Liver (tissue), 9 donors: Measurements from ENCODE around the gene FAP. TPM values are rescaled to one million over a fixed set of nuclear protein-coding genes. Genes with fewer than 3 reads are reported as not detected.

ENCODE experiments used
- DNase-seq: peaks from one replicate; pipeline ENCODE4 v3.0.0-alpha.2; 2017; ENCODE audit warnings: low spot score
- H3K27ac ChIP-seq, 2 donors: one replicate each; pipeline ENCODE4 v1.7.0; 2013; ENCODE audit warnings: inconsistent platforms in 2 of 2, low read length in 2 of 2, control low read depth in 1 of 2, low read depth in 1 of 2, mild to moderate bottlenecking in 1 of 2
- H3K27me3 ChIP-seq, 4 donors: one replicate each; pipeline versions ENCODE4 v1.6.1 to v1.7.0; 2013; ENCODE audit warnings: low read length in 3 of 4, inconsistent platforms in 1 of 4, mild to moderate bottlenecking in 1 of 4, moderate library complexity in 1 of 4; ENCODE audit not compliant: control insufficient read depth in 4 of 4, insufficient read depth in 4 of 4
- H3K36me3 ChIP-seq, 4 donors: one replicate each; pipeline versions ENCODE4 v1.6.1 to v1.7.0; 2013; ENCODE audit warnings: low read length in 3 of 4, mild to moderate bottlenecking in 3 of 4, low read depth in 1 of 4, moderate library complexity in 1 of 4; ENCODE audit not compliant: control insufficient read depth in 4 of 4, insufficient read depth in 3 of 4
- H3K4me1 ChIP-seq, 4 donors: one replicate each; pipeline versions ENCODE4 v1.6.1 to v1.7.0; 2013; ENCODE audit warnings: low read length in 3 of 4, mild to moderate bottlenecking in 3 of 4, moderate library complexity in 1 of 4; ENCODE audit not compliant: control insufficient read depth in 4 of 4, insufficient read depth in 4 of 4
- H3K4me3 ChIP-seq, 3 donors: one replicate each; pipeline versions ENCODE4 v1.6.1 to v1.7.0; 2013; ENCODE audit warnings: low read length in 3 of 3, control low read depth in 1 of 3, low read depth in 1 of 3, mild to moderate bottlenecking in 1 of 3
- H3K9ac ChIP-seq, 2 donors: one replicate each; pipeline ENCODE4 v1.7.0; 2013; ENCODE audit warnings: low read length in 2 of 2, mild to moderate bottlenecking in 2 of 2, moderate library complexity in 2 of 2, control low read depth in 1 of 2, low read depth in 1 of 2
- H3K9me3 ChIP-seq, 4 donors: one replicate each; pipeline versions ENCODE4 v1.6.1 to v1.7.0; 2013; ENCODE audit warnings: low read length in 3 of 4; ENCODE audit not compliant: control insufficient read depth in 4 of 4
- EGR1 ChIP-seq, 2 donors: IDR thresholded peaks; 2 replicates each; pipeline ENCODE4 v1.6.1; 2016 to 2018; ENCODE audit warnings: antibody characterized with exemption in 2 of 2, low read depth in 2 of 2
- FOXA1 ChIP-seq: IDR thresholded peaks from 2 replicates; pipeline ENCODE4 v1.6.1; 2016; ENCODE audit warnings: antibody characterized with exemption
- FOXA2 ChIP-seq: IDR thresholded peaks from 2 replicates; pipeline ENCODE4 v1.6.1; 2016; ENCODE audit warnings: antibody characterized with exemption
- GABPA ChIP-seq, 2 donors: IDR thresholded peaks in 1 of 2; conservative IDR thresholded peaks in 1 of 2; 2 replicates each; pipeline ENCODE4 v1.6.1; 2016; ENCODE audit warnings: antibody characterized with exemption in 2 of 2, mild to moderate bottlenecking in 1 of 2, moderate library complexity in 1 of 2
- HNF4A ChIP-seq, 2 donors: conservative IDR thresholded peaks; 2 replicates each; pipeline ENCODE4 v1.6.1; 2016; ENCODE audit warnings: antibody characterized with exemption in 2 of 2, mild to moderate bottlenecking in 2 of 2
- HNF4G ChIP-seq: IDR thresholded peaks from 2 replicates; pipeline ENCODE4 v1.6.1; 2016; ENCODE audit warnings: antibody characterized with exemption
- JUND ChIP-seq, 2 donors: IDR thresholded peaks; 2 replicates each; pipeline ENCODE4 v1.6.1; 2016; ENCODE audit warnings: antibody characterized with exemption in 2 of 2
- NR2F2 ChIP-seq: IDR thresholded peaks from 2 replicates; pipeline ENCODE4 v1.6.1; 2016; ENCODE audit warnings: antibody characterized with exemption
- RAD21 ChIP-seq, 2 donors: IDR thresholded peaks; 2 replicates each; pipeline ENCODE4 v1.6.1; 2016; ENCODE audit warnings: antibody characterized with exemption in 2 of 2, mild to moderate bottlenecking in 2 of 2
- SP1 ChIP-seq: IDR thresholded peaks from 2 replicates; pipeline ENCODE4 v1.6.1; 2018; ENCODE audit warnings: antibody characterized with exemption, mild to moderate bottlenecking
- TAF1 ChIP-seq: conservative IDR thresholded peaks from 2 replicates; pipeline ENCODE4 v1.6.1; 2016; ENCODE audit warnings: antibody characterized with exemption, mild to moderate bottlenecking
- YY1 ChIP-seq: IDR thresholded peaks from 2 replicates; pipeline ENCODE4 v1.6.1; 2016; ENCODE audit warnings: antibody characterized with exemption, mild to moderate bottlenecking
- WGBS: extraction: QIAGEN DNeasy Blood & Tissue Kit; methylation state at CpG from one replicate; pipeline ENCODE4 v1.1.7; 2013; 5-methylcytosine and 5-hydroxymethylcytosine counted together
- polyA plus RNA-seq, 2 donors: library from polyadenylated mRNA; stranded (reverse) in 1 of 2; unstranded in 1 of 2; fragments of 200-250 nt in 1 of 2; fragments of >200 nt in 1 of 2; fragmentation: Nextera tagmentation in 1 of 2; extraction: Ambion mirVana in 1 of 2; gene quantifications; one replicate each; pipeline versions ENCODE4 v1.2.1 to v1.2.3, GENCODE V29; 2013 to 2015
- total RNA-seq, 2 donors: library from RNA; depleted of rRNA; stranded (reverse); fragments of >200 nt; gene quantifications; one replicate each; pipeline ENCODE4 v1.2.3, GENCODE V29; 2014
- TF ChIP-seq, protein P1 (sequence below): IDR thresholded peaks from 2 replicates; pipeline ENCODE4 v1.6.1; 2016; ENCODE audit warnings: antibody characterized with exemption
- TF ChIP-seq, protein P2 (sequence below): fragments of 150-350 bp; IDR thresholded peaks from 2 replicates; pipeline ENCODE4 v1.5.1; 2017; ENCODE audit warnings: improper control_type of control experiment, low read depth, low read length; ENCODE audit not compliant: missing input control
- TF ChIP-seq, protein P3 (sequence below): IDR thresholded peaks from 2 replicates; pipeline ENCODE4 v1.6.1; 2016; ENCODE audit warnings: antibody characterized with exemption
- TF ChIP-seq, protein P4 (sequence below): IDR thresholded peaks from 2 replicates; pipeline ENCODE4 v1.6.1; 2016; ENCODE audit warnings: antibody characterized with exemption
- TF ChIP-seq, protein P5 (sequence below): IDR thresholded peaks from 2 replicates; pipeline ENCODE4 v1.6.1; 2016; ENCODE audit warnings: antibody characterized with exemption, mild to moderate bottlenecking
- donor health status: healthy.
- donor health status: healthy.
- donor health status: healthy.
- donor health status: healthy.
- donor health status: healthy.

FAP gene
- total and polyA plus RNA-seq, 4 donors: 0.10 to 0.42 (median 0.23) TPM

DNA sequence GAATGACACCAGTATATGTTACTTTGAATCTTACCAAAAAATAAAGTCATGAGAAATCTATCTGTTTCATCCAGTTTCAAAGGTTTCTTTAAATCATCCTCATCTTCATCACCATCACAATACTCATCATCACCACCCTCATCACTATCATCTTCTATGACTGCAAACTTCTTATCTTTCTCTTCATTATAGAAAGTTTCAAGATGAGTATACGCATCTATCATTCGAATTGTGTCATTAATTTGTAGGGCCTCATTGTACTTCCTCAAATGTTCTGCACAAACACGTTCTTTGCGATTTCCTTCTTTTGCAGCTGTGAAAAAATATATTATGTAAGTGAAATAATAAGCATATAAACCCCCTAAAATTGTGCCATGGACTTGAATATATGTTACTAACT is 34.1 kb upstream of the FAP start:
- Histone ChIP-seq H3K9ac (no peak overlapping the region), H3K27ac (no peak overlapping the region), H3K9me3 (no peaks in the 10 kb centered on the region), H3K4me3 (no peak overlapping the region), H3K4me1 (no peaks in the 10 kb centered on the region), H3K27me3 (no peaks in the 10 kb centered on the region), H3K36me3 (peaks cover 0 to 43% (median 24%) of the 10 kb centered on the region in 4 donors)
- no peak for DNase-seq
- no peak for TF ChIP-seq GABPA (IDR thresholded peaks at IDR 0.05 in 1 of 2, conservative IDR thresholded peaks at IDR 0.05 in 1 of 2)
- TF ChIP-seq, protein P1, sequence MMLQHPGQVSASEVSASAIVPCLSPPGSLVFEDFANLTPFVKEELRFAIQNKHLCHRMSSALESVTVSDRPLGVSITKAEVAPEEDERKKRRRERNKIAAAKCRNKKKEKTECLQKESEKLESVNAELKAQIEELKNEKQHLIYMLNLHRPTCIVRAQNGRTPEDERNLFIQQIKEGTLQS: no peak
- WGBS: 81% methylated on average over 4 of the region's 4 CpGs

DNA sequence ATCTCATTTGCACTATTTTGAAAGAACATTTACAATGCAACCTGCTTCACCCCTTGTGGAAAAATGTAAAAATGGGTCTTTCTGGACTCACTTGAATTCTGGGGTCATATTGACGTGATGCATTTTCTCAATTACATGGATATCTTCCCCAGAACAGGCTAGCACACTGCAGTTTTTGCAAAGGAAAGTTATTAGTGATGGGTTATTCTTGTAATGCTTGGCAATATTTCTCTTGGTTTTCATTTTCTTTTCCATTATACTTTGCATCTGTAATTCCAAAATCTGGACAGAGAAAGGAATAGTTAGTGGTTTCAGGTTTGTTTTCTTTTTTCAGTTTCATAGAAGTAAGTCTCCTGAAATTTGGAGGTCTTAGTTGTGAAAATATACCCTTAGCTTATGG is 24.8 kb upstream of the FAP start:
- Histone ChIP-seq H3K4me3 (no peak overlapping the region), H3K9me3 (no peaks in the 10 kb centered on the region)
- WGBS: 97% methylated on average over 1 of the region's 1 CpG

DNA sequence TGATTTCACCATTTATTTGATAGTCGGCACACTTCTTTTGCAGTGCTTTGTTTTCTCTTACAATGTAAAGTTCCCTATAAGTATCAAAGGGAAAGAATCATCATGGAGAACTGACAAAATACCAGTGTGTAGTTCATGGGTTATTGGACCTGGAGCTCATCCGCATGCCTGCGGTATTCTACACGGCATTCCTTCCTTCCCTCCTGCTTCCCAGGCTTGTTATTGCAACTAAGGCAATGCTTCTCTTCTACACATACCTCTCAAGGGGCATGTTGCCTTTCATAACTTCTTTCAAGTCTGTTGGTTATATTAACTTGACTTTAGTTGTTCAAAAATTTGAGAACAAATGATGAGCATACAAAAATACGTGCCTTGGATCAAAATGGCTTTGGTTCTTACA is 24.3 kb upstream of the FAP start:
- Histone ChIP-seq H3K27ac (no peak overlapping the region), H3K9ac (no peak overlapping the region), H3K4me1 (no peaks in the 10 kb centered on the region), H3K9me3 (no peaks in the 10 kb centered on the region), H3K27me3 (no peaks in the 10 kb centered on the region), H3K36me3 (peaks cover 1 to 43% (median 34%) of the 10 kb centered on the region in 4 donors), H3K4me3 (no peak overlapping the region)
- DNase-seq: no peak
- 97% methylated on average over 5 of the region's 5 CpGs for WGBS
- TF ChIP-seq FOXA1: no peak
- TF ChIP-seq, protein P2, sequence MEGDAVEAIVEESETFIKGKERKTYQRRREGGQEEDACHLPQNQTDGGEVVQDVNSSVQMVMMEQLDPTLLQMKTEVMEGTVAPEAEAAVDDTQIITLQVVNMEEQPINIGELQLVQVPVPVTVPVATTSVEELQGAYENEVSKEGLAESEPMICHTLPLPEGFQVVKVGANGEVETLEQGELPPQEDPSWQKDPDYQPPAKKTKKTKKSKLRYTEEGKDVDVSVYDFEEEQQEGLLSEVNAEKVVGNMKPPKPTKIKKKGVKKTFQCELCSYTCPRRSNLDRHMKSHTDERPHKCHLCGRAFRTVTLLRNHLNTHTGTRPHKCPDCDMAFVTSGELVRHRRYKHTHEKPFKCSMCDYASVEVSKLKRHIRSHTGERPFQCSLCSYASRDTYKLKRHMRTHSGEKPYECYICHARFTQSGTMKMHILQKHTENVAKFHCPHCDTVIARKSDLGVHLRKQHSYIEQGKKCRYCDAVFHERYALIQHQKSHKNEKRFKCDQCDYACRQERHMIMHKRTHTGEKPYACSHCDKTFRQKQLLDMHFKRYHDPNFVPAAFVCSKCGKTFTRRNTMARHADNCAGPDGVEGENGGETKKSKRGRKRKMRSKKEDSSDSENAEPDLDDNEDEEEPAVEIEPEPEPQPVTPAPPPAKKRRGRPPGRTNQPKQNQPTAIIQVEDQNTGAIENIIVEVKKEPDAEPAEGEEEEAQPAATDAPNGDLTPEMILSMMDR: no peak
- TF ChIP-seq TAF1: no peak
- TF ChIP-seq GABPA (IDR thresholded peaks at IDR 0.05 in 1 of 2, conservative IDR thresholded peaks at IDR 0.05 in 1 of 2): no peak
- no peak for TF ChIP-seq NR2F2
- no peak for TF ChIP-seq RAD21 (IDR thresholded peaks at IDR 0.05)
- TF ChIP-seq, protein P3, sequence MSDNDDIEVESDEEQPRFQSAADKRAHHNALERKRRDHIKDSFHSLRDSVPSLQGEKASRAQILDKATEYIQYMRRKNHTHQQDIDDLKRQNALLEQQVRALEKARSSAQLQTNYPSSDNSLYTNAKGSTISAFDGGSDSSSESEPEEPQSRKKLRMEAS: no peak
- TF ChIP-seq, protein P4, sequence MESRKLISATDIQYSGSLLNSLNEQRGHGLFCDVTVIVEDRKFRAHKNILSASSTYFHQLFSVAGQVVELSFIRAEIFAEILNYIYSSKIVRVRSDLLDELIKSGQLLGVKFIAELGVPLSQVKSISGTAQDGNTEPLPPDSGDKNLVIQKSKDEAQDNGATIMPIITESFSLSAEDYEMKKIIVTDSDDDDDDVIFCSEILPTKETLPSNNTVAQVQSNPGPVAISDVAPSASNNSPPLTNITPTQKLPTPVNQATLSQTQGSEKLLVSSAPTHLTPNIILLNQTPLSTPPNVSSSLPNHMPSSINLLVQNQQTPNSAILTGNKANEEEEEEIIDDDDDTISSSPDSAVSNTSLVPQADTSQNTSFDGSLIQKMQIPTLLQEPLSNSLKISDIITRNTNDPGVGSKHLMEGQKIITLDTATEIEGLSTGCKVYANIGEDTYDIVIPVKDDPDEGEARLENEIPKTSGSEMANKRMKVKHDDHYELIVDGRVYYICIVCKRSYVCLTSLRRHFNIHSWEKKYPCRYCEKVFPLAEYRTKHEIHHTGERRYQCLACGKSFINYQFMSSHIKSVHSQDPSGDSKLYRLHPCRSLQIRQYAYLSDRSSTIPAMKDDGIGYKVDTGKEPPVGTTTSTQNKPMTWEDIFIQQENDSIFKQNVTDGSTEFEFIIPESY: no peak
- no peak for TF ChIP-seq FOXA2
- no peak for TF ChIP-seq SP1
- TF ChIP-seq EGR1 (IDR thresholded peaks at IDR 0.05; ENCODE audit: low read depth in 2 of 2): no peak
- no peak for TF ChIP-seq HNF4G

More for the DNA sequence above, 24.8 kb upstream of the FAP start:
- no peak for DNase-seq
- TF ChIP-seq JUND (IDR thresholded peaks at IDR 0.05): no peak
- TF ChIP-seq, protein P1: no peak
- TF ChIP-seq, protein P3: no peak
- TF ChIP-seq FOXA2: no peak
- no peak for TF ChIP-seq SP1
- TF ChIP-seq, protein P5, sequence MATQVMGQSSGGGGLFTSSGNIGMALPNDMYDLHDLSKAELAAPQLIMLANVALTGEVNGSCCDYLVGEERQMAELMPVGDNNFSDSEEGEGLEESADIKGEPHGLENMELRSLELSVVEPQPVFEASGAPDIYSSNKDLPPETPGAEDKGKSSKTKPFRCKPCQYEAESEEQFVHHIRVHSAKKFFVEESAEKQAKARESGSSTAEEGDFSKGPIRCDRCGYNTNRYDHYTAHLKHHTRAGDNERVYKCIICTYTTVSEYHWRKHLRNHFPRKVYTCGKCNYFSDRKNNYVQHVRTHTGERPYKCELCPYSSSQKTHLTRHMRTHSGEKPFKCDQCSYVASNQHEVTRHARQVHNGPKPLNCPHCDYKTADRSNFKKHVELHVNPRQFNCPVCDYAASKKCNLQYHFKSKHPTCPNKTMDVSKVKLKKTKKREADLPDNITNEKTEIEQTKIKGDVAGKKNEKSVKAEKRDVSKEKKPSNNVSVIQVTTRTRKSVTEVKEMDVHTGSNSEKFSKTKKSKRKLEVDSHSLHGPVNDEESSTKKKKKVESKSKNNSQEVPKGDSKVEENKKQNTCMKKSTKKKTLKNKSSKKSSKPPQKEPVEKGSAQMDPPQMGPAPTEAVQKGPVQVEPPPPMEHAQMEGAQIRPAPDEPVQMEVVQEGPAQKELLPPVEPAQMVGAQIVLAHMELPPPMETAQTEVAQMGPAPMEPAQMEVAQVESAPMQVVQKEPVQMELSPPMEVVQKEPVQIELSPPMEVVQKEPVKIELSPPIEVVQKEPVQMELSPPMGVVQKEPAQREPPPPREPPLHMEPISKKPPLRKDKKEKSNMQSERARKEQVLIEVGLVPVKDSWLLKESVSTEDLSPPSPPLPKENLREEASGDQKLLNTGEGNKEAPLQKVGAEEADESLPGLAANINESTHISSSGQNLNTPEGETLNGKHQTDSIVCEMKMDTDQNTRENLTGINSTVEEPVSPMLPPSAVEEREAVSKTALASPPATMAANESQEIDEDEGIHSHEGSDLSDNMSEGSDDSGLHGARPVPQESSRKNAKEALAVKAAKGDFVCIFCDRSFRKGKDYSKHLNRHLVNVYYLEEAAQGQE: no peak
- TF ChIP-seq HNF4A (conservative IDR thresholded peaks at IDR 0.05): no peak
- no peak for TF ChIP-seq TAF1
- TF ChIP-seq YY1: no peak
- Histone ChIP-seq H3K4me1 (no peaks in the 10 kb centered on the region), H3K27me3 (no peaks in the 10 kb centered on the region), H3K27ac (no peak overlapping the region), H3K36me3 (peaks cover 1 to 43% (median 34%) of the 10 kb centered on the region in 4 donors), H3K9ac (no peak overlapping the region)
